DMS53 treated with DMSO at 0.1 percent for 48 hours (cell line): Measurements from ENCODE around the gene C19orf85.
"Not testable (repeated sequence)": the region's sequence is repeated elsewhere in the genome, so short reads cannot be mapped to it uniquely, and the experiment has no call there.

Experiments used
- DNase-seq: peaks from one replicate; lab custom pipeline; 2025; ENCODE audit not compliant: unreplicated experiment; lab: John Stamatoyannopoulos, UW

The C19orf85 gene

GRCh38 chr19:55442372-55442961, 22.1 kb downstream of the C19orf85 start:
- peak; percentile 39 for DNase-seq

- DNase-seq, result no peak
Observed at GRCh38 chr19:55441692-55442321, 22.7 kb downstream of the C19orf85 start.

- DNase-seq, result no peak
Observed at GRCh38 chr19:55441319-55441691, 23.2 kb downstream of the C19orf85 start.

GRCh38 chr19:55440411-55441105, 24.0 kb downstream of the C19orf85 start:
- DNase-seq, result no peak

GRCh38 chr19:55439052-55439451, 25.5 kb downstream of the C19orf85 start:
- DNase-seq, result no peak

- DNase-seq, result peak; percentile 57
Observed at GRCh38 chr19:55437410-55437809, 27.1 kb downstream of the C19orf85 start.

- no peak for DNase-seq
Observed at GRCh38 chr19:55436847-55437246, 27.7 kb downstream of the C19orf85 start.

GRCh38 chr19:55435020-55435419, 29.5 kb downstream of the C19orf85 start:
- no peak for DNase-seq

- no peak for DNase-seq
Observed at GRCh38 chr19:55434356-55434919, 30.1 kb downstream of the C19orf85 start.

GRCh38 chr19:55433292-55433691, 31.3 kb downstream of the C19orf85 start:
- DNase-seq, result peak; percentile 32

- no peak for DNase-seq
Observed at GRCh38 chr19:55432241-55432959, 32.2 kb downstream of the C19orf85 start.

GRCh38 chr19:55431183-55431582, 33.4 kb downstream of the C19orf85 start:
- no peak for DNase-seq

- DNase-seq, result no peak
Observed at GRCh38 chr19:55426042-55426441, 38.5 kb downstream of the C19orf85 start.

- no peak for DNase-seq
Observed at GRCh38 chr19:55424518-55424917, 40.0 kb downstream of the C19orf85 start.

- DNase-seq, result no peak
Observed at GRCh38 chr19:55423225-55424005, 41.1 kb downstream of the C19orf85 start.

- not testable (repeated sequence) for DNase-seq
Observed at GRCh38 chr19:55421281-55421680, 43.3 kb downstream of the C19orf85 start.

- DNase-seq, result no peak
Observed at GRCh38 chr19:55419624-55420236, 44.8 kb downstream of the C19orf85 start.

- DNase-seq, result no peak
Observed at GRCh38 chr19:55419103-55419502, 45.4 kb downstream of the C19orf85 start.

GRCh38 chr19:55418185-55418584, 46.4 kb downstream of the C19orf85 start:
- peak; percentile 46 for DNase-seq
